Activated CD4-positive, alpha-beta T cell treated with anti-CD3 and anti-CD28 coated beads, Interleukin-2, amount 10 ng/mL, durations not matched to agents 24 days and 14 days (primary cell): Measurements from ENCODE around the gene RNF14. TPM values are rescaled to one million over a fixed set of nuclear protein-coding genes. Genes with fewer than 3 reads are reported as not detected.

Experiments used
- DNase-seq: peaks from one replicate; pipeline ENCODE4 v3.0.0; 2022
- H3K27ac Mint-ChIP-seq: one replicate; pipeline ENCODE4 v1.8.0; 2022; ENCODE audit warnings: mild to moderate bottlenecking, mixed read lengths
- H3K27me3 Mint-ChIP-seq: one replicate; pipeline ENCODE4 v1.8.0; 2022; ENCODE audit warnings: mixed read lengths
- H3K36me3 Mint-ChIP-seq: one replicate; pipeline ENCODE4 v1.8.0; 2022; ENCODE audit warnings: low read depth, mild to moderate bottlenecking, mixed read lengths
- H3K4me1 Mint-ChIP-seq: one replicate; pipeline ENCODE4 v1.8.0; 2021; ENCODE audit warnings: mixed read lengths
- H3K4me3 Mint-ChIP-seq: one replicate; pipeline ENCODE4 v1.8.0; 2022; ENCODE audit warnings: mild to moderate bottlenecking, moderate library complexity, mixed read lengths
- H3K9me3 Mint-ChIP-seq: one replicate; pipeline ENCODE4 v1.8.0; 2021; ENCODE audit warnings: mixed read lengths
- intact Hi-C: fragments of 100-400 bp; cut with micrococcal nuclease; formaldehyde crosslinking; loops from one replicate; pipeline ENCODE4 v1.15.1; 2023
- total RNA-seq: library from RNA; stranded (reverse); gene quantifications from 2 replicates; pipeline ENCODE4 v1.2.3, GENCODE V29; 2022

Gene RNF14
- total RNA-seq, 1 donor from 2014 or later: 32.2 TPM

- H3K36me3 Mint-ChIP-seq: no peaks in the 10 kb centered on the region
- intact Hi-C loops: no loop called here
- H3K27ac Mint-ChIP-seq: peak overlapping the region; percentile 93
- H3K4me1 Mint-ChIP-seq: peaks cover 47% of the 10 kb centered on the region
- H3K27me3 Mint-ChIP-seq: no peaks in the 10 kb centered on the region
- DNase-seq: no peak
- peak overlapping the region; percentile 78 for H3K4me3 Mint-ChIP-seq
- H3K9me3 Mint-ChIP-seq: no peaks in the 10 kb centered on the region
Measured at GRCh38 chr5:141957367-141957996, 11.4 kb upstream of the RNF14 start.

GRCh38 chr5:141958113-141958512 lies 10.8 kb upstream of the RNF14 start, which contains the start of gene PCDH12:
TSS of gene PCDH12 (minus strand) at chr5:141958202. CDS start at chr5:141957851, 351 bp downstream.
- H3K27ac Mint-ChIP-seq: peak within 1 kb of the TSS; percentile 93
- peak; percentile 79 for DNase-seq
- intact Hi-C loops: no loop called here
- peaks cover 46% of the 10 kb centered on the region for H3K4me1 Mint-ChIP-seq
- no peaks in the 10 kb centered on the region for H3K36me3 Mint-ChIP-seq
- H3K27me3 Mint-ChIP-seq: no peaks in the 10 kb centered on the region
- peak within 1 kb of the TSS; percentile 78 for H3K4me3 Mint-ChIP-seq
- no peaks in the 10 kb centered on the region for H3K9me3 Mint-ChIP-seq

DNA sequence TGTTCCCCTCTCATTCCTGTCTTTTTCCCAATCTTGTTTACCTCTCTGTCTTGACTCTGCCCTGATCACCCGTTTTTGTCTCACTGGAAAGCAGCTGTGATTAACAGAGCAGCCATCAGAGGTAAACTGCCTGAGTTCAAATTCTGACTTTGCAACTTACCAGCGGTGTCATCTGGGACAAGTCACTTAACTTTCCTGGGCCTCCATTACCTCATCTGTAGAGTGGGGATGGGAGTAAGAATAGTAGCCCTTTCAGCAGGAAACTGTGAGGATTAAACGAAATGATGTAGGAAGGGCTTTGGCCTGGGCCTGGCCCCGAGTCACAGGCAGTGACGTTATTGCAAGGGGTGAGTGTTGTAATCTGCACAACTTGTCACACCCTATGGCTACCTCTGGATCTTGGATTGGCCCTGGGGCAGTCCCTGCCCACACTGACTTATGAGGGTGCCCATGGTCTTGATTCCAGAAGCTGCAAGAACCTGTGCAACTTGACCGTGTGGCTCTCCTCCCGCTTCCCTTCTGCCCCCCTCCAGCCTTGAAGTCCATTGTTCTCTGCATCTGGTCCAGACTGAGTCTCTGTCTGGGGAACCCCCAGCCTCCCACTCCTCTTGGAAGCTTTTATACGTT lies 10.2 kb upstream of the RNF14 start:
- intact Hi-C loops: no loop called here
- Mint-ChIP-seq H3K4me1 (peaks cover 44% of the 10 kb centered on the region), H3K27ac (peak overlapping the region; percentile 93), H3K4me3 (peak overlapping the region; percentile 78), H3K27me3 (no peaks in the 10 kb centered on the region), H3K9me3 (no peaks in the 10 kb centered on the region), H3K36me3 (no peaks in the 10 kb centered on the region)
- peak; percentile 66 for DNase-seq

DNA sequence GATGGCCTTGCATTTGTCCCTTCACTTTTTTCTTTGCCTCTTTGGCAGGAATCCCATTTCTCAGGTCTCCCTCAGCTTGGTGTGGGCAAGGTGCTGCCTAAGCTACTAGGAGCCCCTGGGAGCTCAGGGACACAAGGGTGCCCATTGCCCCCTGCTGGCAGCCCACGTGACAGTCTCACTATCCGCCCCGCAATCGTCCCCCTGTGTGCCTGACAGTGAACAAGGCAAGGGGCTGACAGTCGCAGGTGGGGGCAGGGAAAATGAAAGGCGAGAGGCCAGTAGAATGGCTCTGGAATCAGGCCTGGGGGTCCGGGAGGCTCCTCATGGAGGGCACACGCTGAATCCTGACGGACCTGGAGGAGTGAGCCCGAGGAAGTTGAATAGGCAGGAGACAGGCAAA lies 8.9 kb upstream of the RNF14 start:
- Mint-ChIP-seq H3K36me3 (no peaks in the 10 kb centered on the region), H3K9me3 (no peaks in the 10 kb centered on the region), H3K4me1 (peaks cover 39% of the 10 kb centered on the region), H3K4me3 (no peak overlapping the region), H3K27ac (peak overlapping the region; percentile 86), H3K27me3 (no peaks in the 10 kb centered on the region)
- intact Hi-C loops: loop anchor here (1.0 to 2.0 kb wide), 6 partner anchors 9 to 268 kb away; partner anchors contain the start of genes PCDH1 and RNF14
- peak; percentile 76 for DNase-seq

DNA sequence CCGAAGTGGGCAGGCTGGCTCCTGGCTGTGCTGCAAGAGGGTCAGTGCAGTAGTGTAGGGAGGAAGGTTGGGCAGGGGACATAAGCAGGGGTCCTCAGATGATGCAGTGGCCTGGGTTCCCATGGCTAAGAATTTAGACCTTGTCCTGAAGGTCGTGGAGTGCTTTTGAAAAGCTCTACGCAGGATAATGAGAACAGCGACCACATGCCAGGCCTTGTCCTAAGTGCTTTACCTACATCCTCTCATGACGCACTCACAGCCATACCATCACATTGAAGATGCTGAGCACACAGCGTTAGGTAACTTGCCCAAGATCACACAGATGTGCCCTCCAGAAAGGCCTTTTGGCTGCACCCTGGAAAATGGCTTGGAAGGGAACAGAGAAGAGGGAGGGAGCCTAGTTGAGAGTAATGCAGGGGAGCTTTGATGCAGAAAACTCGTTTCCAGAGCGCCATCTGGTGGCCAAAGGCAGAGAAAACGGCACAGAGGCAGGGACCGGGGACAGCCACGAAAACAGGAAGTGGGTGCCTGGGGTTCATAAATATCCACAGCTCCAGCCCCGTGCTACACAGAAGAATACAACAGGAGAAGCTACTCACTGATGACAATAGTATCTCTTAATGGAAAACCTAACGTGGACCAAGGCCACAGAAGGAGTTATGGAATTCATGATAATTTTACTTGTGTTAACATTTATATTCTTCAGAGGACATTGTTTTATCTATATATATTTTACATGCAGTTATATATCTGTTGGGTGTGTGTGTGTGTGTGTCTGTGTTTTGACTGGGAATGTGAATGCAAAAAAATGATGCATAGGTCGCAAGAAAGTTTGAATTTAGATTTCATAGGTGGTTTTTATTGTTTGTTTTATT lies 8.2 kb upstream of the RNF14 start:
- Mint-ChIP-seq H3K4me3 (peak overlapping the region; percentile 69), H3K36me3 (no peaks in the 10 kb centered on the region), H3K9me3 (no peaks in the 10 kb centered on the region), H3K4me1 (peaks cover 39% of the 10 kb centered on the region), H3K27ac (peak overlapping the region; percentile 90), H3K27me3 (no peaks in the 10 kb centered on the region)
- intact Hi-C loops: loop anchor here (1.0 to 2.0 kb wide), 6 partner anchors 9 to 268 kb away; partner anchors contain the start of genes PCDH1 and RNF14
- DNase-seq: peak; percentile 97

- peak overlapping the region; percentile 69 for H3K4me3 Mint-ChIP-seq
- DNase-seq: no peak
- no peaks in the 10 kb centered on the region for H3K36me3 Mint-ChIP-seq
- H3K9me3 Mint-ChIP-seq: no peaks in the 10 kb centered on the region
- H3K4me1 Mint-ChIP-seq: peaks cover 39% of the 10 kb centered on the region
- peak overlapping the region; percentile 90 for H3K27ac Mint-ChIP-seq
- intact Hi-C loops: loop anchor here (2.0 kb wide), 1 partner anchor 83 kb away; the partner anchor contains the start of gene PCDH1
- no peaks in the 10 kb centered on the region for H3K27me3 Mint-ChIP-seq
Measured at GRCh38 chr5:141961466-141961865, 7.4 kb upstream of the RNF14 start.

GRCh38 chr5:141963701-141964100 lies 5.2 kb upstream of the RNF14 start:
- H3K36me3 Mint-ChIP-seq: no peaks in the 10 kb centered on the region
- H3K27ac Mint-ChIP-seq: no peak overlapping the region
- DNase-seq: no peak
- H3K4me3 Mint-ChIP-seq: no peak overlapping the region
- no peaks in the 10 kb centered on the region for H3K9me3 Mint-ChIP-seq
- H3K4me1 Mint-ChIP-seq: peaks cover 36% of the 10 kb centered on the region
- no peaks in the 10 kb centered on the region for H3K27me3 Mint-ChIP-seq
- intact Hi-C loops: no loop called here

- Mint-ChIP-seq H3K4me1 (peaks cover 30% of the 10 kb centered on the region), H3K27me3 (no peaks in the 10 kb centered on the region), H3K4me3 (no peak overlapping the region), H3K36me3 (peaks cover 2% of the 10 kb centered on the region), H3K27ac (no peak overlapping the region), H3K9me3 (no peaks in the 10 kb centered on the region)
- intact Hi-C loops: loop anchor here (5.0 kb wide), 1 partner anchor 362 kb away; the partner anchor contains the start of gene SPRY4
- peak; percentile 59 for DNase-seq
Measured at GRCh38 chr5:141965071-141965470, 3.8 kb upstream of the RNF14 start.

DNA sequence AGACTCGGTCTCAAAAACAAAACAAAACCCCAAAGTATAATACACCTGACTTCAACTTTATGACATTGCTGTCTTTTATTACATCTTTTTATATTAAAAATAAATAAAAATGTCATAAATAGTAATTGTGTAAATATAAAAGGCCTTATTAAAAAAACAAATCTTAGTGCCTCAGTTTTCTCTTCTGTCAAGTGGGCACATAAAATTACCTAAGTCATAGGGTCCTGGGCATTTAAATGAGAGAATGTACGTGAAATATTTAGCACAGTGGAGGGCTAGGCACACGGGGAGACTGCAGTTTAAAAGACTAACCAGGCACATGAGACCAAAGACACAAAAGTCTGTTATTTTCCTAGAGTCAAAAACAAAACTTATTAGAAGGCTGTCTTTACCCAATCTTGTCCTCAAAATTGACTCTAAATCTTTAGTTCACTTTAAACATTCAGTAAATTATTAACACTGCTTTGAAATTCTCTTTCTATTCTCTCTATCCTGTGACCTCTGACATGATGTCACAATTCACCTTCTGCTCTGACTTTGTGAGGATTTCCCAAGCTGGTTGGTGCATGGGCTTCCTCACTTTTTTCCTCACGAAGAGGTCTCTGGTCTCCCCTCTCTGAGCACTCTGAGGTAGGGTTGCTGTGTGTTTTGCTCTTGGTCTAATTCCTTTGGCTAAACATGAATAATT lies 2.5 kb upstream of the RNF14 start:
- Mint-ChIP-seq H3K4me3 (no peak overlapping the region), H3K36me3 (peaks cover 5% of the 10 kb centered on the region), H3K27ac (no peak overlapping the region), H3K27me3 (no peaks in the 10 kb centered on the region), H3K4me1 (peaks cover 25% of the 10 kb centered on the region), H3K9me3 (no peaks in the 10 kb centered on the region)
- intact Hi-C loops: loop anchor here (5.0 kb wide), 1 partner anchor 361 kb away; the partner anchor contains the start of gene SPRY4
- DNase-seq: no peak

GRCh38 chr5:141966963-141967333 lies 2.0 kb upstream of the RNF14 start:
- intact Hi-C loops: loop anchor here (5.0 kb wide), 1 partner anchor 360 kb away; the partner anchor contains the start of gene SPRY4

DNA sequence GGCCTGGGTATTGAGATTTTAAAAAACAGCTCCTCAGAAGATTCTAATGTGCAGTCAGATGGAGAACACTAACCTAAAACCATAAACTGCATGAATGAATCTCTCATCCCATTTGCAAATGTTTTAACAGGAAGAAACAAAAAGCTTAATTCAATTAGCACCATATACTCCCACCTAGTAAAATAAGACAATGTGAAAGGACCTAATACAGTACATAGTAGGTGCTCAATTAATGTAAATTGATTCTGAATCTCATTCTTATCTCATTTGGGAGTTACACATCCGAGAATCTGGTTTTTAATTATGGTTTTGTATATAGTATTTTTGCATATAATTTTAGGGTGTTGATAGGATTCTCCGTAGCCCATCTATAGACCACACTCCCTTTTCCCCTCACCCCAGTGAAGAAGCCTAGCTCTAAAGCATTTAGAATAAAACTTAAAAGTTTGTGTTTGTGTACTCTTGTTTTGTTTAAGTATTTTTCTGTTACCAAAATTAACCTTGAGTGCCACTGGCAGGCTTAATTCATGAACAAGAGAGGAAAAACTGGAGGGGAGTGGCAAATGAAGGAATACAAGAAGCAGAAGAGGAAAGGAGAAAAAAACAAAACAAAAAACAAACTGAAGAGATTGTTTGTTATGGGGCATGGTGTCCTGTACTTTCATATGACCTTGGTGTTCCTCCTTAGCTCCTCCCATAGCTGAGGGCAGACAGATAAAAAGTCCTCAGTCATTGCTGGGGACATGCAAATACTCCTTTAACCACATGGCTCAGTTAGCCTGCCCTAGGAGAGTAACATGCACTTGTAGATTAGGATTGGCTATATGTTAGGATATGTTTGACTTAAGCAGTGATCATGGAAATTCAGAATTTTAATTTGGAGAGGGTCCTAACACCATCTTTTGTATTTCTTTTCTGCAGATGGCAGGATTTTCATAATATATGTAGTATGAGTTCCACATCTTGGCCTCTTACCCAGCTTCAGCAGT lies 1.2 kb downstream of the RNF14 start:
- peak overlapping the region; percentile 98 for H3K27ac Mint-ChIP-seq
- no peaks in the 10 kb centered on the region for H3K9me3 Mint-ChIP-seq
- intact Hi-C loops: loop anchor here (1.0 to 5.0 kb wide), 8 partner anchors 10 to 357 kb away; partner anchors contain the start of genes FCHSD1 and SPRY4
- H3K36me3 Mint-ChIP-seq: peaks cover 24% of the 10 kb centered on the region
- peak; percentile 74 for DNase-seq
- H3K4me3 Mint-ChIP-seq: peak overlapping the region; percentile 89
- H3K4me1 Mint-ChIP-seq: peaks cover 40% of the 10 kb centered on the region
- H3K27me3 Mint-ChIP-seq: no peaks in the 10 kb centered on the region

More at GRCh38 chr5:141966963-141967333, 2.0 kb upstream of the RNF14 start:
- Mint-ChIP-seq H3K4me3 (no peak overlapping the region), H3K36me3 (peaks cover 7% of the 10 kb centered on the region), H3K9me3 (no peaks in the 10 kb centered on the region), H3K4me1 (peaks cover 27% of the 10 kb centered on the region), H3K27me3 (no peaks in the 10 kb centered on the region), H3K27ac (no peak overlapping the region)
- no peak for DNase-seq

DNA sequence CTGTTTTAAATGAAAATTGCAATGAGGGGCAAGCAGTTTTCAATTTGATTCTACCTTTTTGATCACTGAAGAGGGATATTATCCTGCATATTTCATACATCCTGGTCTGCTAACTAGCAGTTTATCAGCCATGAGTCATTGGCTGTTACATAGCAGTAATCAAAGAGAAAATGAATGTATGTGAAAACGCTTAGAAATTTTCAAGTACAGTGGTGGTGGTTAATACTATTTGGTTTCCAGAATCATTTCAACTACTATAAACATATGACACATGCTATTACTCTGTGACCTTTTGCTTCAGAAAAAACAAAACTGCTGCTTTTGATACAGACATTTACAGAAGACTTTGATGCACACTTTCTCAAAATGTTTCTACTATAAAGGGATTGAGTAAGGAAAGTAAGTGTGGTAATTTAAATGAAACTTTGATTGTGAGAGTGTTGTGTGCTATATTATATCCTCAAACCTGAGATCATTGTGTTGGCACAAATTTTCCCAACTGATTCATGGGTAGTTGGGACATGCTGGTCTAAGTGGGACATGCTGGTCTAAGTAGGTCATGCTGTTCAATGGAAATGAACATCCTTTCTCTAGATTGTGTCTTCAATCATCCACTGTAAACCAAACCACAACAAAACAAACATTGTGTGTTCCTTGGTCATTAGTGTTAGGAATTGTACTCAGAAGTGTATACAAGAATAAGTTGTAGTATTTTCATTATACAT lies 5.1 kb downstream of the RNF14 start:
- DNase-seq: no peak
- Mint-ChIP-seq H3K9me3 (no peaks in the 10 kb centered on the region), H3K4me3 (no peak overlapping the region), H3K27me3 (no peaks in the 10 kb centered on the region), H3K36me3 (peaks cover 39% of the 10 kb centered on the region), H3K4me1 (peaks cover 31% of the 10 kb centered on the region), H3K27ac (peak overlapping the region; percentile 54)
- intact Hi-C loops: no loop called here
